Measurements from ENCODE around the gene MAP2K3.
"Not testable (repeated sequence)": the region's sequence is repeated elsewhere in the genome, so short reads cannot be mapped to it uniquely, and the experiment has no call there.

DNA sequence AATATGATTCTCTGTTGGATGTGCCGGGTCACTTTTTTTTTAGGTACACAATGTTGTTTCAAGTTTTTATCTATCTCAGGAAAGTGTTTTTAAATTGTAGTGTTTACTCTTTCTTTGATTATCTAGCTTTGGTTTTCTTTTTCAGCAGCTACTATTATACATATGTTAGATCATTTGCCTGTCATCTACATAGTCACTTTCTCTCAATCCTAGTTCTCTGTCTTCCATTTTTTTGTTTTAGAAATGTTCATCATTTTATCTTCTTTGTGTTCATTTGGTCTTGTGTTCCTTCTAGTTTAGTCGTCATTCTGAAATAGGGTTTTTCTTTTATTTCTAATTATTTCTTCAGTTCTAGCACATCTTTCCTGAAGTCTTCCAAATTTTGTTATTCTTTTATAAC is 44.3 kb downstream of the MAP2K3 start:
- TF ChIP-seq, protein P1, sequence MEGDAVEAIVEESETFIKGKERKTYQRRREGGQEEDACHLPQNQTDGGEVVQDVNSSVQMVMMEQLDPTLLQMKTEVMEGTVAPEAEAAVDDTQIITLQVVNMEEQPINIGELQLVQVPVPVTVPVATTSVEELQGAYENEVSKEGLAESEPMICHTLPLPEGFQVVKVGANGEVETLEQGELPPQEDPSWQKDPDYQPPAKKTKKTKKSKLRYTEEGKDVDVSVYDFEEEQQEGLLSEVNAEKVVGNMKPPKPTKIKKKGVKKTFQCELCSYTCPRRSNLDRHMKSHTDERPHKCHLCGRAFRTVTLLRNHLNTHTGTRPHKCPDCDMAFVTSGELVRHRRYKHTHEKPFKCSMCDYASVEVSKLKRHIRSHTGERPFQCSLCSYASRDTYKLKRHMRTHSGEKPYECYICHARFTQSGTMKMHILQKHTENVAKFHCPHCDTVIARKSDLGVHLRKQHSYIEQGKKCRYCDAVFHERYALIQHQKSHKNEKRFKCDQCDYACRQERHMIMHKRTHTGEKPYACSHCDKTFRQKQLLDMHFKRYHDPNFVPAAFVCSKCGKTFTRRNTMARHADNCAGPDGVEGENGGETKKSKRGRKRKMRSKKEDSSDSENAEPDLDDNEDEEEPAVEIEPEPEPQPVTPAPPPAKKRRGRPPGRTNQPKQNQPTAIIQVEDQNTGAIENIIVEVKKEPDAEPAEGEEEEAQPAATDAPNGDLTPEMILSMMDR (IDR thresholded peaks at IDR 0.05) = not testable (repeated sequence)
- not testable (repeated sequence) for TF ChIP-seq EZH2 (IDR thresholded peaks at IDR 0.05)
